ENCODE data around the gene NME5.

Gene NME5

GRCh38 chr5:138093036-138093435 lies 46.2 kb downstream of the NME5 start:
- H3K4me1 ChIP-seq (ENCODE audit: insufficient read depth, poor library complexity, severe bottlenecking) = no peaks in the 10 kb centered on the region
- H3K36me3 ChIP-seq (ENCODE audit: low read depth) = no peaks in the 10 kb centered on the region
- no peaks in the 10 kb centered on the region for H3K27me3 ChIP-seq (ENCODE audit: insufficient read depth, poor library complexity, severe bottlenecking)
- no peaks in the 10 kb centered on the region for H3K9me3 ChIP-seq (ENCODE audit: severe bottlenecking)
- DNase-seq (ENCODE audit: low spot score) (no peak), ATAC-seq (ENCODE audit: low read depth) (no peak)
- no peak overlapping the region for H3K4me3 ChIP-seq (ENCODE audit: severe bottlenecking)
- TF ChIP-seq CTCF (IDR thresholded peaks at IDR 0.05; ENCODE audit: poor library complexity, severe bottlenecking) = no peak
- H3K27ac ChIP-seq (ENCODE audit: poor library complexity, severe bottlenecking) = no peak overlapping the region

GRCh38 chr5:138092301-138092700 lies 46.9 kb downstream of the NME5 start:
- no peaks in the 10 kb centered on the region for H3K27me3 ChIP-seq (ENCODE audit: insufficient read depth, poor library complexity, severe bottlenecking)
- H3K4me1 ChIP-seq (ENCODE audit: insufficient read depth, poor library complexity, severe bottlenecking) = no peaks in the 10 kb centered on the region
- no peaks in the 10 kb centered on the region for H3K9me3 ChIP-seq (ENCODE audit: severe bottlenecking)
- no peak for DNase-seq (ENCODE audit: low spot score)
- H3K4me3 ChIP-seq (ENCODE audit: severe bottlenecking) = no peak overlapping the region
- TF ChIP-seq CTCF (IDR thresholded peaks at IDR 0.05; ENCODE audit: poor library complexity, severe bottlenecking) = no peak
- ATAC-seq (ENCODE audit: low read depth) = no peak
- H3K36me3 ChIP-seq (ENCODE audit: low read depth) = no peaks in the 10 kb centered on the region
- no peak overlapping the region for H3K27ac ChIP-seq (ENCODE audit: poor library complexity, severe bottlenecking)

- ATAC-seq (ENCODE audit: low read depth) (no peak), DNase-seq (ENCODE audit: low spot score) (no peak)
- no peaks in the 10 kb centered on the region for H3K27me3 ChIP-seq (ENCODE audit: insufficient read depth, poor library complexity, severe bottlenecking)
Observed at GRCh38 chr5:138091685-138092084, 47.5 kb downstream of the NME5 start.

GRCh38 chr5:138083702-138084101 lies 55.5 kb downstream of the NME5 start, which contains the start of gene WNT8A:
Gene WNT8A (plus strand): TSS chr5:138084033. CDS start chr5:138084128, 95 bp downstream.
- Histone ChIP-seq H3K27me3 (ENCODE audit: insufficient read depth, poor library complexity, severe bottlenecking) (no peaks in the 10 kb centered on the region), H3K36me3 (ENCODE audit: low read depth) (no peaks in the 10 kb centered on the region), H3K4me1 (ENCODE audit: insufficient read depth, poor library complexity, severe bottlenecking) (no peaks in the 10 kb centered on the region), H3K4me3 (ENCODE audit: severe bottlenecking) (no peak within 1 kb of the TSS), H3K9me3 (ENCODE audit: severe bottlenecking) (no peaks in the 10 kb centered on the region), H3K27ac (ENCODE audit: poor library complexity, severe bottlenecking) (no peak within 1 kb of the TSS)
- TF ChIP-seq CTCF (IDR thresholded peaks at IDR 0.05; ENCODE audit: poor library complexity, severe bottlenecking) = no peak
- no peak for ATAC-seq (ENCODE audit: low read depth)
- no peak for DNase-seq (ENCODE audit: low spot score)

More at GRCh38 chr5:138091685-138092084, 47.5 kb downstream of the NME5 start:
- no peaks in the 10 kb centered on the region for H3K4me1 ChIP-seq (ENCODE audit: insufficient read depth, poor library complexity, severe bottlenecking)
- no peaks in the 10 kb centered on the region for H3K36me3 ChIP-seq (ENCODE audit: low read depth)
- TF ChIP-seq CTCF (IDR thresholded peaks at IDR 0.05; ENCODE audit: poor library complexity, severe bottlenecking) = no peak
- no peaks in the 10 kb centered on the region for H3K9me3 ChIP-seq (ENCODE audit: severe bottlenecking)
- H3K4me3 ChIP-seq (ENCODE audit: severe bottlenecking) = no peak overlapping the region
- H3K27ac ChIP-seq (ENCODE audit: poor library complexity, severe bottlenecking) = no peak overlapping the region

- H3K36me3 ChIP-seq (ENCODE audit: low read depth) = no peaks in the 10 kb centered on the region
- no peak overlapping the region for H3K27ac ChIP-seq (ENCODE audit: poor library complexity, severe bottlenecking)
- no peak for DNase-seq (ENCODE audit: low spot score)
- no peak for ATAC-seq (ENCODE audit: low read depth)
- no peaks in the 10 kb centered on the region for H3K9me3 ChIP-seq (ENCODE audit: severe bottlenecking)
- H3K4me3 ChIP-seq (ENCODE audit: severe bottlenecking) = no peak overlapping the region
- no peaks in the 10 kb centered on the region for H3K27me3 ChIP-seq (ENCODE audit: insufficient read depth, poor library complexity, severe bottlenecking)
- no peak for TF ChIP-seq CTCF (IDR thresholded peaks at IDR 0.05; ENCODE audit: poor library complexity, severe bottlenecking)
- H3K4me1 ChIP-seq (ENCODE audit: insufficient read depth, poor library complexity, severe bottlenecking) = no peaks in the 10 kb centered on the region
Observed at GRCh38 chr5:138082033-138082432, 57.2 kb downstream of the NME5 start.
